Gastroesophageal sphincter (tissue), 4 donors: ENCODE data around the gene HOXB7. TPM values are rescaled to one million over a fixed set of nuclear protein-coding genes. Genes with fewer than 3 reads are reported as not detected.

Source experiments
- ATAC-seq: fragments of 150-250 bp; one replicate; pipeline ENCODE4 v1.9.1; 2016; ENCODE audit warnings: mild to moderate bottlenecking, moderate library complexity
- H3K27ac ChIP-seq, 4 donors: fragments of 200-600 bp; sonication (generic) in 3 of 4; 1 replicate in 3 of 4; 2 replicates in 1 of 4; pipeline ENCODE4 v1.5.1; 2016 to 2019
- H3K27me3 ChIP-seq: fragments of 200-600 bp; sonication (generic); one replicate; pipeline ENCODE4 v1.5.1; 2019
- H3K36me3 ChIP-seq, 2 donors: fragments of 200-600 bp; sonication (generic); one replicate each; pipeline ENCODE4 v1.5.1; 2019; ENCODE audit warnings: control low read depth in 1 of 2
- H3K4me1 ChIP-seq, 3 donors: fragments of 200-600 bp; sonication (generic); 1 replicate in 2 of 3; 2 replicates in 1 of 3; pipeline ENCODE4 v1.5.1; 2016 to 2019; ENCODE audit warnings: control low read depth in 2 of 3
- H3K4me3 ChIP-seq, 2 donors: fragments of 200-600 bp; sonication (generic); one replicate each; pipeline ENCODE4 v1.5.1; 2019; ENCODE audit warnings: mild to moderate bottlenecking in 1 of 2, moderate library complexity in 1 of 2
- H3K9me3 ChIP-seq, 3 donors: fragments of 200-600 bp; sonication (generic); one replicate each; pipeline ENCODE4 v1.5.1; 2017 to 2019; ENCODE audit warnings: control low read depth in 2 of 3
- EP300 ChIP-seq: sonication (generic); formaldehyde crosslinking; IDR thresholded peaks from one replicate; pipeline ENCODE4 v1.6.1; 2017; ENCODE audit warnings: antibody characterized with exemption, mild to moderate bottlenecking
- POLR2A ChIP-seq, 2 donors: fragments of 450-650 bp; IDR thresholded peaks; one replicate each; pipeline ENCODE4 v1.6.1; 2017; ENCODE audit warnings: antibody characterized with exemption in 2 of 2, mild to moderate bottlenecking in 2 of 2, moderate library complexity in 1 of 2
- POLR2AphosphoS5 ChIP-seq: sonication (generic); formaldehyde crosslinking; IDR thresholded peaks from one replicate; pipeline ENCODE4 v1.6.1; 2017; ENCODE audit warnings: antibody characterized with exemption
- WGBS, 2 donors: methylation state at CpG; one replicate each; pipeline ENCODE4 v1.1.5; 2018; ENCODE audit warnings: low coverage in 1 of 2; 5-methylcytosine and 5-hydroxymethylcytosine counted together
- total RNA-seq, 4 donors: library from RNA; depleted of rRNA; stranded (reverse); fragments of >200 nt; gene quantifications; one replicate each; pipeline ENCODE4 v1.1.0, GENCODE V29; 2016
- TF ChIP-seq, protein P1 (sequence below), 4 experiments: fragments of 200-600 bp in 2 of 4; fragments of 450-650 bp in 2 of 4; sonication (generic) in 1 of 4; IDR thresholded peaks; one replicate each; pipeline ENCODE4 v1.5.1; 2017 to 2019; ENCODE audit warnings: antibody characterized with exemption in 4 of 4, mild to moderate bottlenecking in 2 of 4, moderate library complexity in 2 of 4

HOXB7 gene
- total RNA-seq, 4 donors from 2014 or later: 0.78 to 8.9 (median 3.0) TPM

- no peak for ATAC-seq
- no peaks in the 10 kb centered on the region for H3K27me3 ChIP-seq
- H3K36me3 ChIP-seq: no peaks in the 10 kb centered on the region
- H3K27ac ChIP-seq: peak overlapping the region; percentile 91 to 98 (median 96)
- H3K9me3 ChIP-seq: no peaks in the 10 kb centered on the region
- H3K4me1 ChIP-seq: peaks cover 3 to 81% (median 5%) of the 10 kb centered on the region in 3 donors
- TF ChIP-seq POLR2AphosphoS5 (no peak), POLR2A (IDR thresholded peaks at IDR 0.05) (no peak), EP300 (no peak)
- TF ChIP-seq, protein P1, sequence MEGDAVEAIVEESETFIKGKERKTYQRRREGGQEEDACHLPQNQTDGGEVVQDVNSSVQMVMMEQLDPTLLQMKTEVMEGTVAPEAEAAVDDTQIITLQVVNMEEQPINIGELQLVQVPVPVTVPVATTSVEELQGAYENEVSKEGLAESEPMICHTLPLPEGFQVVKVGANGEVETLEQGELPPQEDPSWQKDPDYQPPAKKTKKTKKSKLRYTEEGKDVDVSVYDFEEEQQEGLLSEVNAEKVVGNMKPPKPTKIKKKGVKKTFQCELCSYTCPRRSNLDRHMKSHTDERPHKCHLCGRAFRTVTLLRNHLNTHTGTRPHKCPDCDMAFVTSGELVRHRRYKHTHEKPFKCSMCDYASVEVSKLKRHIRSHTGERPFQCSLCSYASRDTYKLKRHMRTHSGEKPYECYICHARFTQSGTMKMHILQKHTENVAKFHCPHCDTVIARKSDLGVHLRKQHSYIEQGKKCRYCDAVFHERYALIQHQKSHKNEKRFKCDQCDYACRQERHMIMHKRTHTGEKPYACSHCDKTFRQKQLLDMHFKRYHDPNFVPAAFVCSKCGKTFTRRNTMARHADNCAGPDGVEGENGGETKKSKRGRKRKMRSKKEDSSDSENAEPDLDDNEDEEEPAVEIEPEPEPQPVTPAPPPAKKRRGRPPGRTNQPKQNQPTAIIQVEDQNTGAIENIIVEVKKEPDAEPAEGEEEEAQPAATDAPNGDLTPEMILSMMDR (IDR thresholded peaks at IDR 0.05): no peak
- WGBS, 2 donors: 0 to 25% methylated on average over 2 to 3 of the region's 7 CpGs
- H3K4me3 ChIP-seq: peak overlapping the region; percentile 45 to 81
Measured at GRCh38 chr17:48582750-48583069, 28.1 kb downstream of the HOXB7 start.

- peak overlapping the region in 1 of 2 donors; percentile 81 for H3K4me3 ChIP-seq
- H3K27ac ChIP-seq: peak overlapping the region; percentile 91 to 98 (median 96)
- H3K4me1 ChIP-seq: peaks cover 7 to 85% (median 8%) of the 10 kb centered on the region in 3 donors
Measured at GRCh38 chr17:48579760-48580554, 30.9 kb downstream of the HOXB7 start.

DNA sequence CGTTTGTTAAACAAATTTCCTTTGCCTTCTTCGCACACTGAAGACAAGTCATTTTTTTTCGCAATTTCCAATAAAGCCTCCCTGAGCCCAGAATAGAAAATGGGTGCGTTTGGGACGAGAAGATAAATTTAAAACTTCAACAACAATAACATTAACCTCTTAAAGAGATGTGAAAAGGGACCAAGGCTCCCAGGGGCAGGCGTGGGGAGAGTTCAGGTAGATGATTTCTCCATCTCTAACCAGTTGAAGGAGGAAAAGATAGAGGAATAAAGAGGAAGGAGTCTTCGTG, 31.4 kb downstream of the HOXB7 start:
- no peak for TF ChIP-seq POLR2AphosphoS5
- TF ChIP-seq, protein P1 (IDR thresholded peaks at IDR 0.05): no peak
- no peak for TF ChIP-seq POLR2A (IDR thresholded peaks at IDR 0.05)
- no peak for TF ChIP-seq EP300
- Histone ChIP-seq H3K9me3 (no peaks in the 10 kb centered on the region), H3K27ac (peak overlapping the region; percentile 96 to 98 (median 97)), H3K27me3 (no peaks in the 10 kb centered on the region), H3K36me3 (no peaks in the 10 kb centered on the region), H3K4me1 (peaks cover 7 to 85% (median 8%) of the 10 kb centered on the region in 3 donors), H3K4me3 (peak overlapping the region in 1 of 2 donors; percentile 81)
- no peak for ATAC-seq
- 47 to 60% methylated on average over 7 of the region's 7 CpGs for WGBS, 2 donors

More at GRCh38 chr17:48579760-48580554, 30.9 kb downstream of the HOXB7 start:
- no peak for ATAC-seq
- no peaks in the 10 kb centered on the region for H3K36me3 ChIP-seq
- 59 to 67% methylated on average over 8 to 23 of the region's 26 CpGs for WGBS, 2 donors
- H3K27me3 ChIP-seq: no peaks in the 10 kb centered on the region
- no peaks in the 10 kb centered on the region for H3K9me3 ChIP-seq
- TF ChIP-seq POLR2AphosphoS5 (peak; percentile 81), EP300 (no peak), POLR2A (IDR thresholded peaks at IDR 0.05) (no peak)
- TF ChIP-seq, protein P1 (IDR thresholded peaks at IDR 0.05): no peak

DNA sequence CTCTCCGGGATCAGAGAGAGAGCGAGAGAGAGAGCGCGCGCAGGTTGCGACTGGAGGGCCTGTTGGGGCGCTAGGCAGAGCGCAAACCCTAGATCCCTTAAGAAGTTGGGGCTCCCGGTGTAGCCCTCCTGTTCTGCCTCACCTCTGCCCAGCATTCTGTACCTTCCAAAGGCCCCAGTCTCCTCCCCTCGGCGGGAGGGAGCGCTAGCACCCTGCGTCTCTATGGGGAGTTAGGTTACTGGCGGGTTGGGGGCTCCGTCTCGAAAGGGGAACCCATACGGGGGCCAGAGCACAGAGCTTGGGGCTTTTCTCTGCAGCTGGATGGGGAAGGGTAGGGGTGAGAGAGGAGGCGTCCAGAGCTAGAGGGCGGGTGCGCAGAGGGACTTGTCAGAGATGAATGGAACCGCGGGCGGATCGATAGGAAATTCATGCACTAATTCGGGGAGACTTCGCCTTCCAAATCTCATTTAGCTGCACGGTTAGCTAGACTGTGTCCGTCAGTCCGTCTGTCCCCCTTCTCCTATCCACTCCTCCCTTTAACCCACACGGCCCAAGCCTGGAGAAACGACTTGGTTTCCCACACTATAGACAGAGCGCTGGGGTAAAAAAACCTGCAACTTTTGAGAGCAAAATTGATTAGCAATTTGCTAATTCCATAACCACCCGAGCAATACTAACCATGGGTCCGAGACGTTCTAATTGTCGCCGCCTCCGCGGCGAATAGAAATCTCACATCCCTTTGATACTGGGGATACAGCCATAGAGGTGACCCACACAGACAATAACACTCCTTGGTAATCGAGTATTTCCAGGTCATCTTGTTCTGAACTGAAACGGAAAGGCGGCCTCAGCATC, 32.0 kb downstream of the HOXB7 start:
- Histone ChIP-seq H3K27me3 (no peaks in the 10 kb centered on the region), H3K27ac (peak overlapping the region; percentile 97 to 98 (median 97)), H3K4me3 (peak overlapping the region; percentile 66 to 81), H3K4me1 (peaks cover 7 to 85% (median 8%) of the 10 kb centered on the region in 3 donors), H3K36me3 (no peaks in the 10 kb centered on the region), H3K9me3 (no peaks in the 10 kb centered on the region)
- no peak for ATAC-seq
- no peak for TF ChIP-seq POLR2A (IDR thresholded peaks at IDR 0.05)
- no peak for TF ChIP-seq POLR2AphosphoS5
- TF ChIP-seq EP300: no peak
- TF ChIP-seq, protein P1 (IDR thresholded peaks at IDR 0.05): no peak
- 23 to 41% methylated on average over 21 to 22 of the region's 43 CpGs for whole genome bisulfite sequencing, 2 donors
